HFFc6 (cell line): ENCODE data around the gene ANG. TPM values are rescaled to one million over a fixed set of nuclear protein-coding genes. Genes with fewer than 3 reads are reported as not detected.

Experiments used
- DNase-seq: peaks from one replicate; pipeline ENCODE4 v3.0.0-alpha.2; 2018
- H3K27ac Mint-ChIP-seq: 2 replicates; pipeline ENCODE4 v1.8.0; 2020; ENCODE audit warnings: mild to moderate bottlenecking, mixed read lengths
- H3K27me3 Mint-ChIP-seq: 2 replicates; pipeline ENCODE4 v1.8.0; 2021; ENCODE audit warnings: mild to moderate bottlenecking, moderate library complexity, mixed read lengths; ENCODE audit not compliant: insufficient read depth
- H3K36me3 Mint-ChIP-seq: 2 replicates; pipeline ENCODE4 v1.8.0; 2021; ENCODE audit warnings: low read depth, mixed read lengths
- H3K4me1 Mint-ChIP-seq: 2 replicates; pipeline ENCODE4 v1.8.0; 2020; ENCODE audit warnings: low read depth, mixed read lengths
- H3K4me3 Mint-ChIP-seq: 2 replicates; pipeline ENCODE4 v1.8.0; 2020; ENCODE audit warnings: mild to moderate bottlenecking, moderate library complexity, mixed read lengths
- H3K9me3 Mint-ChIP-seq: 2 replicates; pipeline ENCODE4 v1.8.0; 2020; ENCODE audit warnings: mild to moderate bottlenecking, mixed read lengths
- total RNA-seq, 6 experiments: library from RNA; stranded (reverse); fragmentation: NEBNext Ultra II Directional; extraction: Animal tissue kit (Norgen Biotek cat#: 25700); gene quantifications; 2 replicates in 1 of 6; 3 replicates in 5 of 6; pipeline ENCODE4 v1.2.3, GENCODE V29; 2021
- TF ChIP-seq, protein P1 (sequence below): fragments of 200-600 bp; sonication (generic); IDR thresholded peaks from 2 replicates; pipeline ENCODE4 v1.5.0; 2021; ENCODE audit warnings: antibody characterized with exemption, mild to moderate bottlenecking

ANG gene
- total RNA-seq, 6 experiments from 2014 or later, result 2.4 to 4.0 (median 3.2) TPM

DNA sequence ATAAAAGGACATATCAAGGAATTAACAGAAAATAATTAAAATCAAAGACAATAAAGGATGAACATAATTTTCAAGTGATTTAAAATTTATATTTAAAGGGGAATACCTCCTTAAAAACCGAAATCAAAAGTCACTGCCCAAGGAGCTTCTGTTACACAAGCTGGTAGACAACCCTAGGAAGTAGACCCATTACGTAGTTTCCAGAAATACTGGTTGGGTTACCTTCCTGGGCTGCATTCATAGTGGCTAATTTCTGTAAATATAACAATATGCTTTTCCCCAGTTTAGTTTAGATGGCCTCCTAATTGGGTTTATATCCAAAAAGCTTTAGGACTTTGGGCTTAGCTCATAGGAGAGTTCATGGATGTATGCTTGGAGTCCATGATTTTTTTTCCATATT lies 55.0 kb downstream of the ANG start:
- TF ChIP-seq, protein P1, sequence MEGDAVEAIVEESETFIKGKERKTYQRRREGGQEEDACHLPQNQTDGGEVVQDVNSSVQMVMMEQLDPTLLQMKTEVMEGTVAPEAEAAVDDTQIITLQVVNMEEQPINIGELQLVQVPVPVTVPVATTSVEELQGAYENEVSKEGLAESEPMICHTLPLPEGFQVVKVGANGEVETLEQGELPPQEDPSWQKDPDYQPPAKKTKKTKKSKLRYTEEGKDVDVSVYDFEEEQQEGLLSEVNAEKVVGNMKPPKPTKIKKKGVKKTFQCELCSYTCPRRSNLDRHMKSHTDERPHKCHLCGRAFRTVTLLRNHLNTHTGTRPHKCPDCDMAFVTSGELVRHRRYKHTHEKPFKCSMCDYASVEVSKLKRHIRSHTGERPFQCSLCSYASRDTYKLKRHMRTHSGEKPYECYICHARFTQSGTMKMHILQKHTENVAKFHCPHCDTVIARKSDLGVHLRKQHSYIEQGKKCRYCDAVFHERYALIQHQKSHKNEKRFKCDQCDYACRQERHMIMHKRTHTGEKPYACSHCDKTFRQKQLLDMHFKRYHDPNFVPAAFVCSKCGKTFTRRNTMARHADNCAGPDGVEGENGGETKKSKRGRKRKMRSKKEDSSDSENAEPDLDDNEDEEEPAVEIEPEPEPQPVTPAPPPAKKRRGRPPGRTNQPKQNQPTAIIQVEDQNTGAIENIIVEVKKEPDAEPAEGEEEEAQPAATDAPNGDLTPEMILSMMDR, result no peak
- no peak for DNase-seq
- Mint-ChIP-seq H3K4me3 (no peak overlapping the region), H3K9me3 (no peaks in the 10 kb centered on the region), H3K4me1 (no peaks in the 10 kb centered on the region), H3K27me3 (peaks cover 5% of the 10 kb centered on the region), H3K36me3 (no peaks in the 10 kb centered on the region), H3K27ac (no peak overlapping the region)

Other genes with a start within 250 kb of the ANG start
- 10 to 100 TPM; 26.4 to 33.8 (median 30.7) TPM for gene OSGEP, start 234.0 kb upstream of the ANG start, total RNA-seq
- 100 to 1,000 TPM; 161 to 189 (median 184) TPM for gene APEX1, start 233.5 kb upstream of the ANG start, total RNA-seq
- gene PIP4P1, start 227.3 kb upstream of the ANG start, total RNA-seq, result 10 to 100 TPM; 17.0 to 20.3 (median 19.2) TPM
- 10 to 100 TPM; 19.8 to 32.3 (median 25.7) TPM for gene PNP, start 219.4 kb upstream of the ANG start, total RNA-seq
- under 1 TPM in 2 of 6 experiments, not detected in 4; 0.14 to 0.17 TPM for gene RNASE10, start 183.2 kb upstream of the ANG start, total RNA-seq
- not detected for gene RNASE9, start 127.7 kb upstream of the ANG start, total RNA-seq
- not detected for gene RNASE11, start 100.8 kb upstream of the ANG start, total RNA-seq
- not detected for gene RNASE12, start 97.4 kb upstream of the ANG start, total RNA-seq
- gene OR6S1, start 47.1 kb upstream of the ANG start, total RNA-seq, result not detected
- gene RNASE4, start 4.2 kb upstream of the ANG start, total RNA-seq, result 1 to 10 TPM; 2.8 to 6.9 (median 5.3) TPM
- gene EDDM3A, start 57.1 kb downstream of the ANG start, total RNA-seq, result not detected
- gene EDDM3B, start 79.6 kb downstream of the ANG start, total RNA-seq, result not detected
- gene RNASE6, start 92.5 kb downstream of the ANG start, total RNA-seq, result not detected
- not detected for gene RNASE1, start 114.1 kb downstream of the ANG start, total RNA-seq
- gene RNASE3, start 202.6 kb downstream of the ANG start, total RNA-seq, result not detected